Sciatic nerve (tissue), 2 donors: ENCODE results near the gene ANO6. TPM values are rescaled to one million over a fixed set of nuclear protein-coding genes. Genes with fewer than 3 reads are reported as not detected.
"Not testable (repeated sequence)": the region's sequence is repeated elsewhere in the genome, so short reads cannot be mapped to it uniquely, and the experiment has no call there.

ENCODE experiments used
- ATAC-seq: fragments of 200-7000 bp; cut with Tn5 transposase; one replicate; pipeline ENCODE4 v1.9.1; 2020; ENCODE audit warnings: mild to moderate bottlenecking, moderate library complexity
- DNase-seq: peaks from one replicate; pipeline ENCODE4 v3.0.0-alpha.2; 2020; ENCODE audit warnings: low spot score
- intact Hi-C: fragments of 100-400 bp; cut with DNase I; formaldehyde crosslinking; loops from one replicate; pipeline ENCODE4 v1.14.2; 2022
- total RNA-seq: library from RNA; stranded (reverse); fragmentation: NEBNext Ultra II Directional; extraction: Animal tissue kit (Norgen Biotek cat#: 25700); gene quantifications from one replicate; pipeline ENCODE4 v1.2.1, GENCODE V29; 2021
- donor health status: DM: no; HTN: no; CAD: no.
- donor health status: DM: no; HTN: no; CAD: no.

ANO6 gene
- total RNA-seq, 1 donor from 2014 or later: 50.6 TPM

DNA sequence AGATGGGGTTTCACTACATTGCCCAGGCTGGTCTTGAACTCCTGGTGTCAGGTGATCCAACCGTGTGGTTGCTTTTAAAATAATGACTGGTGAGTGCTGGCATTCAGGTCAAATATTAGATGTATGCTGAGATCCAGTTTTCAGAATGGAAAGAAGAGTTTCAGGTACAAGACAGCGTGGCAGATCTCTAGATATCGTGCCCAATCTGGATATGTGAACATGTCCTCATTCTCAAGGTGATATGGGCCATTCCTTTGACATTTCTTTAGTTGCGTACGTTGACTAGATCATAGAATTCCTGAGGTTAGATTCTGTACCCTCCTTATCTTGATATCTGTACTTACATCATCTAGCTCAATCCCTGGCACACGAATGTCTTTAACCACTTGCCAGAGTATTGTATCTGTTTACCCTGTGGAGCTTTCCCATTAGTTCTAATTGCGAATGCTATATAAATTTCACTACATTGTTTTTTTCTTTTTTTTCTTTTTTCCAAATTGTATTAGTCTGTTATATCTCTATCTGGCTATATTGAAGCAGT, 80.2 kb downstream of the ANO6 start:
- DNase-seq (no peak), ATAC-seq (no peak)
- intact Hi-C loops: no loop called here

DNA sequence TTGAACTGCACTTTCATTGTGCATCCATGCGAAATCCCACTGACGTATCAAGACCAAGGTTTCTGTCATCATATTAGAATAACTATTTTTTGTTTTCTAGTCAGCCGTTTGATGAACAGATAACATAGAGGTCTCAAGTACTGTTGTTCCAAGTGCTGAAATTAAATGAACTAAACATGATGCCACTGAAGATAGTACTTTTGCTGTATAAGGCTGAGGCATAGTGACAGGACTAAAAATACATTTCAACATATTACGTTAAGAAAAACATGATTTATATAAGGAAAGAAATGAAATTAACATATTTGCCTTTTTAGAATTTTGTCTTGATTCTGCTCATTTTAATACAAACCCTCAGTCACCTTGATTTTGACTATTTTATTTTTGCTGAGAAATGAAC, 82.2 kb downstream of the ANO6 start:
- ATAC-seq: no peak
- no peak for DNase-seq
- intact Hi-C loops: no loop called here

DNA sequence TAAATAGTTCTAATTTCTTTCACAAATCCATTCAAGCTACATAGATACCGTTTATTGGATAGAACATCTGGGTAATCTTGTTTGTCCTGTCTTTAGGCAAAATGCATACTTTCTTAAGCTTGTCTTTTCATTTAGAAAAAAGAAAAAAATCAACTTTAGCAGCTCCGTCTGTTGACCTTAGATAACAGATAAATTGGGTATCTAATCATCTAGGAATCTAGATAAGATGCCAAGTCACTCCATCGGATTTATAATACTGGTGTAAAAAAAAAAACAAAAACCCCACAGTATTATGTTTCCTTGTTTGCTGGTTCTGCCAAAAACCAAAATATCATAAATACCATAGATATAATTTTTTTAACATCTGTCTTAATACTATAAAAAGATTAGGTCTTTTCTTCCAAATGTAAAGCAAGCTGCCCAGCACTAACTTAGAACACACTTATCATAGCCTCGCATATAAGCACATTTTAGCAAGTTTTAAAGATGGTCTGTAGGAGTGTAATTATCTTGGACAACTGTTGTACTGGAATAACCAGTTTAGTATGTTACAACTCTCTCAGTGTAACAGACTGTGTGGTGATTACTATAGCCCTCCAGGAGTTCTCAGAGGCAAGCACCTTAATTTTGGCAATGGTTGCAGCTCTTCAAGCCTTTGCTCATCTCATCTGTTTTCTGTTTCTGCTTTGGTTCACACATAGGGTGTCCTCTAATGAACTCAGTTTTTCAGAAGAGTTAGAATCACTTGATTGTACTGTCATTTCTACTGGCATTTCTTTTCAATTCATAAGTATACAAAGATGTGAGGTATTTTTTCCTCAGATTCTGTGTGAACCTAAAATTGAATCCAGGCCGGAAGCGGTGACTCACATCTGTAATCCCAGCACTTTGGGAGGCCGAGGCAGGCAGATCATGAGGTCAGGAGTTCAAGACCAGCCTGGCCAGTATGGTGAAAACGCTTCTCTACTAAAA, 83.1 kb downstream of the ANO6 start:
- DNase-seq: no peak
- peak; percentile 61 for ATAC-seq
- intact Hi-C loops: no loop called here

DNA sequence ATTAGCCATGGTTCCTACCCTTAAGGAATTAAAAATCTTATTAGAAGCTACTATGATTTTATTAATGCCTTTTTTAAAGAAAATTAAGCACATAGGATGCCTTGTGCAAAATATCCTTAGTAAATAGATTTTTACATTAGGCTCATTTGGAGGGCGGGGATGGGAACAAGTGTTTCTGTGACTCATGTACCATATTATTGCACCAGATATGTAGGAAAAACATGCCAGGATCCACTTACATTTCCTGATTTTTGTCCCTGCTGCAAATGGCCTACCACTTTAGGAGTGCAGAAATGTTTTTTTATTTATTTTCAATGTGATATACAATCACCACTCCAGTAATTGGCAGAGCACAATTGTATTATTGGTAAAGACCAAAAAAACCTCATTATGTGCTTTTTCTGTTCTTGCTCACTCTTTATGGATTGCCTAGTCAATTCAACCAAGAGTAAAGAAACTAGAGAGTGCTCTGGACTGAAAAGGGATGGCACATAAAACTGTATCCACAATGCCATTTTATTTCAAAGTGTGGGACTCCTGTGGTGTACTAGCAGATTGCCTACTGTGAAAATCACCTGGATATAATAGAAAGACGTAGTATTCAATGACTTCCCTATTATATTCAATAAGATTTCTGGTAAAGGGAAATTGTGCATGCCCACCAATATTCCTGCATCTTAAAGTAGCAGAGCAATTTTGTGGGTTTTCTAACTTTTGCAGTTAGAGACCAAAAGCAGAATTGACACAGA, 86.9 kb downstream of the ANO6 start:
- intact Hi-C loops: no loop called here
- DNase-seq: no peak
- no peak for ATAC-seq

DNA sequence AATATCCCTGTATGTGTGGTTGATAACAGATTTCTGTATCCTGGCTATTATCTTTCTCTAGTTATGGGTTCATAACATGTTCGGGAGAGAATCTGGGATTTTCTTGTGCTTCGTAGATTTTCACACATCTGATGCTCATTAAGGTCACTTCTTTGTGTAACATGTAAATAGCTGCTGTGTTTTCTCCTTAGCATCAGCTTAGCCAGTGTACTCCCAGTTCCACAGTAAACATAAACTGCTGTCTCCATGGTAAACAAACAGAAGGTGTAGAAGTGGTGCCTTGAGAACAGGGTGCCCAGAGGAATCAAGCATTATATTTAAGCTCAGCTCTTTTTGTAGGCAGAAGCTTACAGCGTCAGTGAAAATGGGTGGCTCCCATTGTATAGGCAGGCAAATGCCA, 88.0 kb downstream of the ANO6 start:
- peak; percentile 27 for ATAC-seq
- DNase-seq: no peak
- intact Hi-C loops: no loop called here

DNA sequence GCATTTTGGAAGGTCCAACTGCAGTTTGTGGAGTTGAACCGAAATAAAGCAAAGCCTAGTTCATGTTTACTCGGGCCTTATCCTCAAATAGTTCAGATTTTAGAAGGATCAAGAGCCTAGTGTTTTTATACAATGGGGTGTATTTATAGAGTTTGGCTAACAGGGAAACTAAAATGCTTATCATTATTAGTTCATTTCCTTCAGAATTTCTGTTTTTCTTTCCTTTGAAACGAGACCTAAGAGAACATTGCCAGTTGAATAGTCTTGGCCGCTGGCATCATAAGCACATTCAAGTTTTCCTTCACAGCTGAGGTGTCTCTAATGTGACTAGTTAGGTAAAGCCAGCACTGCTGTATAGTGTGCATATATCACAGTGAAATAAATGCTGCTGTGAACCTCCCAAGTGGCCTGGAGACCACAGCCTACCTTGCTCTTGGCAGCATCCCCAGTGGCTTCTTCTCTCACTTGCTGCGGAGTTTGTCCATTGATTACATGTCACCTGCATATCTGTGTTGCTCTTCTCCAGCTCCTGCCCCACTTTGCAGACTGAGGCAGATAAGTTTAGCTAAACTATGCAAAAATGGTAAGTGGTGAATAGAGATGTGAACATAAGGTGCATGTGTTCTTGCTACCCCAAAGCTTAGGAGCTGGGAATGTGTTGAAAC, 88.8 kb downstream of the ANO6 start:
- intact Hi-C loops: no loop called here
- ATAC-seq (peak; percentile 63), DNase-seq (no peak)

DNA sequence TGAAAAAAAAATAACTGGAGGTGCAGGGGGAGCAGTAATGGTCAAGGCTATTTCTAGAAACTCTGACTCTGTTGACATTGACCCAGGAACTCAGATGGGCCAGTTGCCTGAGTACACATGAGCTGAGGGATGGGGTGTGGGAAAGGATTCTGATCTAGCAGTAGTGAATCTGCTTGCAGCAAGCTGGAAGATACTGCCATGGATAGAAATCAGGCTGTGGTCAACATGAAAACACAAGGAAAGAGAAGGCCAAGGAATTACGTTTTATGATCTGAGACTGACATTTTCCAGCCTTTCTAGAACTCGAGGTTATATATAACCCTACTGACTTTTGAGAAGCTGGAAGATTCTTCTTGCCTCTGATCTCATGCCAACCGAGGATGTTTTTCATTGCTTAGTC, 90.0 kb downstream of the ANO6 start:
- intact Hi-C loops: no loop called here
- ATAC-seq (peak; percentile 75), DNase-seq (no peak)

DNA sequence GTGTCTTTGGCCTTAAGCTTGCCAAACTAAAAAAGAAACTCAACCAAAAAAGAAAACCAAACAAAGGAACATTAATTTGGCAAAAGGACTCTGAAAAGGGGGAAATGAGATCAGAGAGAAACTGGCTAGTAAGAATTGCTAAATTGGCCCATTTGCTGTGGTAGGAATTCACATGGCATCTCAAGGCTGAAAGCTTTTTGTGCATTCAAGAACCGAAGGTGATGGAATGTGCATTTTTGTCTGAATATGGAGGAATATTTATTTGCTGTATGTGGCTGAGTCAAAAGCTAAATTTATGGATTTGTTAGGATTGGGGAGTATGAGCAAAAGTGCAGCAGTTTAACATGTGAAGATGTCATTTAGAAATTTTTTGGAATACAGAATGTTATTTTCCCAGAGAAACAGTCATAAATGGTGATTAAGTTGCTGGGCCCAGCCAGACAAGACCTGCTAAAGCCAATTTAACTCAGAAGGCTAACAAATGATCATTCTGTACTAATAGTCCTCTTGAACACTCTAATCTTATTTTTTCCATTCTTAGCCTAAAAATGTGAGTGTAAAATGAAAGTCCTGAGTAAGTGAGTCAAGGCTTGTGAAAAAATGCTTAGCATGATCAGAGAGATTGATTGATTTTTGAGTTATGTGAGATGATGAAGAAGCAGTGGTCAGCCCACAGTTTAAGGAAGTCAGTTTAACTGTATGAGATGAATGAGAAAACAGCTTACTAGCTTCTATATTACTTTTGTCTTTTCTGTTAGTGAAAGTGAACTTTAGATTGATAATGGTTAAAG, 94.1 kb downstream of the ANO6 start:
- peak; percentile 31 for ATAC-seq
- intact Hi-C loops: no loop called here

DNA sequence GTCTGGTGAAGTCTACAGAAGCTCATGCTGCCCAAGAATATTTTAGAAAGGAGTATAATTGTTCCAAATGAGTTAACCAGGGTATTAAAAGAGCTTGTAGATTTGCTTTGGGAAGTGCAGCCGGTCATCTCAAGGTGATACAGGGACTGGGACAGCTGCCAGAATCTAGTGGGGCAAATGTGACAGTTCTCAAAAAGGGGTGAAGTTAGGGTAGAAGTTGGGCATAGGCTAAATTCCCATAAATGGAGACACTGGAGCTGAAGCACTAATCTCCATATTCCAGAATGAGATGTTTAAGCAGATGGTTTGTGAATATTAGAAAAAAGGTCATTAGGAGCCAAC, 94.7 kb downstream of the ANO6 start:
- no peak for ATAC-seq
- intact Hi-C loops: no loop called here
- no peak for DNase-seq

More for the DNA sequence above, 94.1 kb downstream of the ANO6 start:
- no peak for DNase-seq

DNA sequence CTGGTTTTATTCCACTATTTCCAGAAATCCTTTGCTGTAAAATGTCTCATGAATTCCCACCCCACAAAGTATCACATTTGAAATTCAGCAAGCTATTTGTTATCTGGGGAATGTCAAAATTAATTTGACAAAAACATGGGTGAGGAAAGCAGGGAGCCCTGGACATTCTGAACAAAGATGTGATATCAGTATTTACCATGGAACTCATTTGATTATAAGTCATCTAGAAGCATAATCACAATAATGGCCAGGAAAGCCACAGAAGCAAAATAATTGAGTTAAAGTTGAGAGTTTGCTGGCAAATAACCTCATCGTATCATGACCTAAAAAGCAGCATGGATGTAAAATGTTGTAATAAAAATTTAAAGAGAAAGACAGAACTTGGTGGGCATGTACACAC, 96.1 kb downstream of the ANO6 start:
- intact Hi-C loops: no loop called here
- no peak for ATAC-seq
- DNase-seq: no peak

DNA sequence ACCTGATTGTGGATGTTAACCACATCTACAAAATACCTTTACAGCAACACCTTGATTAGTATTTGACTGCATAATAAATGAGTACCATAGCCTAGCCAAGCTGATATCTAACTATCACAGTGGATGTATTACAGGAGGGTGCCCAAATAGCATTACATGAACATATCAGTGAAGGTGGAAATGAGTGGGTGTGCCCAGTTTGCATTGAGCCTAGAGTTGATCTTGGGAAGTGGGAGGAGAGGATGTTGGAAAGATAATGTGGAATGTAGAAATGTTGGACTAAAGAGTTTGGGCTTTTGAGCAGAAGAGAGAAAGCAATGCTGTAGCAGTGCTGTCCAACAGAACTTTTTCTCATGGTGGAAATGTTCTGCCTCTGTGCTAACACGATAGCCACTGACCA, 98.9 kb downstream of the ANO6 start:
- intact Hi-C loops: no loop called here
- no peak for ATAC-seq
- no peak for DNase-seq

DNA sequence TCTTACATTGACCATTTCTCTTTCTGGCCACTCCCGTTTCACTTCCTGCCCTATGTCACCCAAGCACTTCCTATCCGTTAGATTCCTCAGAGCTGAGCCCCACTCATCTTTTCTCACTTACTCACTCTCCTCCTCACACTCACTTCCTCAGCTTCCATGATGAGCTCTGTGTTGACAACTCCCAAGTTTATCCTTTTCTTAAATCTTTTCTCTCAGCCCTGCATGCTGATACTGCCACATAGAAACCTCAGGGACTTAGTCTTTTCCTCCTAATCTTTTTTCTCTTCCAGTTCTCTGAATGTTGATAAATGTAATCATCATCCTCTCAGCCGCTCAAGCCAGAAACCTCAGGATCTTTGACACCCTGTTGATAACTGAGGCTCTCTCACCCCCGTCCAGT, 99.6 kb downstream of the ANO6 start:
- intact Hi-C loops: no loop called here
- no peak for ATAC-seq
- no peak for DNase-seq

DNA sequence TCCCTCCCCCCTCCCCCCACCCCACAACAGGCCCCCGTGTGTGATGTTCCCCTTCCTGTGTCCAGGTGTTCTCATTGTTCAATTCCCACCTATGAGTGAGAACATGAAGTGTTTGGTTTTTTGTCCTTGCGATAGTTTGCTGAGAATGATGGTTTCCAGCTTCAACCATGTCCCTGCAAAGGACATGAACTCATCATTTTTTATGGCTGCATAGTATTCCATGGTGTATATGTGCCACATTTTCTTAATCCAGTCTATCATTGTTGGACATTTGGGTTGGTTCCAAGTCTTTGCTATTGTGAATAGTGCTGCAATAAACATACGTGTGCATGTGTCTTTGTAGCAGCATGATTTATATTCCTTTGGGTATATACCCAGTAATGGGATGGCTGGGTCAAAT, 101.4 kb downstream of the ANO6 start:
- ATAC-seq, intact Hi-C loops, DNase-seq: not testable (repeated sequence)

DNA sequence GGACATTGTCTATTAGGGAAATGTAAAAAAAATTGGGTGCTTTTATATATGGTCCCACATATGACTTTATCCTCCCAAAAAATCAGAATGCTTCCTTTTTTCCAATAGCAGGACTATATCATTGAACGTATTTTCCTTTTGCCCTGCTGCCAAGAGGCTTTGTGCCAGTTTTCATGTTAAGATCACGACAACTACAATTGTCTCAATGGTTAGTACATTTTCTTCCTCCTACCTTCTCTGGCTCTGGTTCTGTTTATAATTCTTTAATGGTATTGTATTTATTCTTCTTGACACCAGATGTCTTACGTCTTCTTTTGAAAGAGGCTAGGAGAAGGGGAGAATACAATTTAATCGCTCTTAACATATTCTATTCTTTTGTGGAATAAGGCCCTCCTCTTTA, 106.9 kb downstream of the ANO6 start:
- DNase-seq (no peak), ATAC-seq (no peak)
- intact Hi-C loops: no loop called here

DNA sequence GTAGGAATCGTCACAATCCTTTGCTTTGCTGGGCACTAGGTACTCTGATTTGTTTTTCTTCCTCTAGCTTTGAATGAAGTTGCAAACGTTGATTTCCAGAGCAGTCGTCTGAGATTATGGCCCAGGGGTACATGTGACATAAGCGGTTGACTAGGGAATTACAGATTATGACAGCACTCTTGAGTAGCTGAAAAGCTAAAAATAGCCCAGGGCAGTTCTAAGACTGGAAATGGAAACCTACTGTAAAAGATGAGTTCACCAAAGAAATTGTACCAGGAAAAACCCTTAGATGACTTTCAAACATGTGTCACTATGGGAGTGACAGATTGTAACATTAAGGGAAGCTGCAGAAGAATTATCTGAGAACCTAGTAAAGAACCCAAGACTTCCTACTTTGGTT, 108.5 kb downstream of the ANO6 start:
- intact Hi-C loops: no loop called here
- ATAC-seq (peak; percentile 22), DNase-seq (no peak)

DNA sequence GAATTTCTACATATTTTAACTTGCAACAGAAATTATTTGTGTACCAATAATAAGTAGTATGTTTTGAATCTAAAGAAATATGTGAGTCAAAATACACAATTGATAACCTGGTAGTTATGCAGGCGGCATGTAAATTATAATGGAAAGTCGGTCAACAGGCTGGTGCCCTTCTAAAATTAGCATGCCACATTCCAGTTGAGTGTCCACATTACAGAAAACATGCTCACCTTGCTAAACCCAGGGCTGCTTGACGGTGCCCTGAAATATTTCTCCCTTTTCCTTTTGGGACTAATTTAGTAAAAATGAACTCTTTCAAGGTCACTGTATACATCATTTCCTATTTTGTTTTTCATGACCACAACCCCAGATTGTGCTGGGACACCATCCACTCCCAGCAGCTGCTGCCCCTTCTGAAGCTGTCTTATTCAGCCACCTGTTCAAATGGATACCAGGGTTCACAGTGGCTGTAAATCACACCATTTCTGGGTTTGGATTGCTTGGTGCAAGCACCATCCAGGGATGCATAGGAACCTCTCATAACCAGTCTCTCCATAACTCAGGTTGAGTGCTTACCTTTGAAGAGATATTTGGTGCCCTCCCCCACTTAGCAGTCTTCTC, 110.6 kb downstream of the ANO6 start:
- intact Hi-C loops: no loop called here
- DNase-seq (no peak), ATAC-seq (no peak)

DNA sequence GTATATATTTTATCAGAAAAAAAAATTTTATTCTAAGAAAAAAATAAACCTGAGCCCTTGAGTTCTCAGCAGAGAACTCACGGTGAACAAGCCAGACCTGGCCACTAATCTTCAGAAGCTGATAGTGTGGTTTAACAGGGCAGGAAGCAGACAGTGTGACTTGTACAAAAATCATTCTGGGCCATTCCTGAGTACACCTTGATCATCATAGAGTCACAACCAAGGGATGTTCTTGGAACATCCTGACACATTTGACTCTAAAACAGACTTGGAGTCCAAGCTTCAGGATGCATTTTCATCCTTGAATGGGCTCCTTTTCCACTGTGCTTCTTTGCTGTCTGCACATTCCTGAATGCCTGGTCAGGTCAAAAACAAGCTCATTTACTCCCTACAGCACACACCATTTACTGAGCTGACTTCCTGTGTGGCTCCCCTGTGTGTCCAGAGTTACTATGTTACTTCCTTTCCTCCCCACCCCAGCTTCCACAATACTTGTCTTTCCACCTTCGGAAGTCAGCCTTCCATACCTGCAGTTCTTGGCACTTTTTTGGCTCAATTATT, 112.0 kb downstream of the ANO6 start:
- intact Hi-C loops: no loop called here
- no peak for ATAC-seq

DNA sequence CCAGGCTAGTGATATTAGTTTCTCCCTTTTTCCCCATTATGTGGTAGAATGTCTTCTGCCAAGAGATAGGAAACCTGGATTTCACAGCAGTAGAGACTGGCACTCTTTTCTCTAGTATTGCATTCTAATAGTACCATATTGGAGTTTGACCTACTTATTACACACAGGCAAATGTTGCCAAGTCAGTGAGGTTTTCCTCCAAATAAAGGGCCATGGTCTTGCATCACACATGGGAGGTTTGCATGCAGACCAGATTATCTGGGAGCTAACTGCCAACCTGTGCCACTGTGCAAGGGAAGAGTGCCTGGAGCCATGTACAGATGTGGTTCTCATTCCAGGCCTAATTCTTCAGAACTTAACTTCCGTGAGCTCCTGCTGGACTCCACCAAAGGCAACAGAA, 113.3 kb downstream of the ANO6 start:
- ATAC-seq (no peak), DNase-seq (no peak)
- intact Hi-C loops: no loop called here

More for the DNA sequence above, 112.0 kb downstream of the ANO6 start:
- DNase-seq: no peak
